Mesendoderm (in vitro differentiated cells): ENCODE data around the gene UBQLN4. TPM values are rescaled to one million over a fixed set of nuclear protein-coding genes. Genes with fewer than 3 reads are reported as not detected.

Source experiments
- DNase-seq: peaks from one replicate; pipeline ENCODE4 v3.0.0; 2013
- H2AK5ac ChIP-seq: 2 replicates; pipeline ENCODE4 v1.6.1; 2013; ENCODE audit warnings: low read length, inconsistent platforms
- H2BK120ac ChIP-seq: 2 replicates; pipeline ENCODE4 v1.6.1; 2013; ENCODE audit warnings: low read depth, mild to moderate bottlenecking, low read length, moderate library complexity, mixed read lengths
- H2BK15ac ChIP-seq: replicated peaks from 2 replicates; pipeline ENCODE4 v1.6.1; 2013; ENCODE audit warnings: low read depth, mild to moderate bottlenecking, moderate library complexity
- H2BK5ac ChIP-seq: 2 replicates; pipeline ENCODE4 v1.6.1; 2013; ENCODE audit warnings: low read length, inconsistent platforms
- H3K18ac ChIP-seq: 2 replicates; pipeline ENCODE4 v1.6.1; 2013; ENCODE audit warnings: mild to moderate bottlenecking, low read length, mixed read lengths
- H3K23ac ChIP-seq: one replicate; pipeline ENCODE4 v1.6.1; 2013; ENCODE audit warnings: low read length
- H3K27ac ChIP-seq: 2 replicates; pipeline ENCODE4 v1.5.1; 2013; ENCODE audit warnings: low read depth, mild to moderate bottlenecking, inconsistent platforms, low read length, moderate library complexity
- H3K27me3 ChIP-seq: 2 replicates; pipeline ENCODE4 v1.6.1; 2013; ENCODE audit warnings: low read length, control low read depth, mild to moderate bottlenecking, inconsistent platforms; ENCODE audit not compliant: insufficient read depth, poor library complexity
- H3K36me3 ChIP-seq: 2 replicates; pipeline ENCODE4 v1.6.1; 2013; ENCODE audit warnings: low read length, inconsistent platforms; ENCODE audit not compliant: control insufficient read depth, insufficient read depth
- H3K4ac ChIP-seq: one replicate; pipeline ENCODE4 v1.6.1; 2013; ENCODE audit warnings: low read depth, mild to moderate bottlenecking, low read length, moderate library complexity
- H3K4me1 ChIP-seq: 2 replicates; pipeline ENCODE4 v1.6.1; 2013; ENCODE audit warnings: low read depth, low read length, inconsistent platforms; ENCODE audit not compliant: control insufficient read depth
- H3K4me2 ChIP-seq: 2 replicates; pipeline ENCODE4 v1.6.1; 2013; ENCODE audit warnings: low read length
- H3K4me3 ChIP-seq: 2 replicates; pipeline ENCODE4 v1.5.1; 2013; ENCODE audit warnings: mild to moderate bottlenecking, low read length
- H3K56ac ChIP-seq: one replicate; pipeline ENCODE4 v1.6.1; 2013; ENCODE audit warnings: low read length
- H3K79me1 ChIP-seq: 2 replicates; pipeline ENCODE4 v1.6.1; 2013; ENCODE audit warnings: low read length, inconsistent platforms
- H3K79me2 ChIP-seq: 2 replicates; pipeline ENCODE4 v1.6.1; 2013; ENCODE audit warnings: mild to moderate bottlenecking, low read length; ENCODE audit not compliant: control insufficient read depth, insufficient read depth
- H3K9ac ChIP-seq: 2 replicates; pipeline ENCODE4 v1.6.1; 2013; ENCODE audit warnings: low read length, inconsistent platforms
- H4K5ac ChIP-seq: one replicate; pipeline ENCODE4 v1.6.1; 2013; ENCODE audit warnings: low read length
- H4K8ac ChIP-seq: one replicate; pipeline ENCODE4 v1.6.1; 2013; ENCODE audit warnings: low read depth, mild to moderate bottlenecking, control low read depth, low read length, moderate library complexity
- WGBS: extraction: QIAGEN DNeasy Blood & Tissue Kit; methylation state at CpG from one replicate; pipeline ENCODE4 v1.1.7; 2013; ENCODE audit warnings: low lambda C conversion rate, missing lambda C conversion rate; ENCODE audit not compliant: insufficient coverage; ENCODE audit errors: extremely low coverage; 5-methylcytosine and 5-hydroxymethylcytosine counted together
- polyA plus RNA-seq, 2 experiments: library from polyadenylated mRNA; stranded (reverse); fragments of 200-250 nt; gene quantifications; one replicate each; pipeline ENCODE4 v1.2.3, GENCODE V29; 2013

The UBQLN4 gene
- 31.9 TPM for polyA plus RNA-seq (2013, experiment 1 of 2)
- 31.5 TPM for polyA plus RNA-seq (2013, experiment 2 of 2)

GRCh38 chr1:156053768-156054499, at the start of gene UBQLN4:
Gene UBQLN4, minus strand, starts transcription at chr1:156053798. Its CDS starts 97 bp downstream, at chr1:156053701.
- Histone ChIP-seq H4K8ac (no peak within 1 kb of the TSS), H3K4me1 (peaks cover 4% of the 10 kb centered on the region), H3K27ac (peak within 1 kb of the TSS; percentile 90), H3K4ac (peak within 1 kb of the TSS; percentile 85), H3K27me3 (no peaks in the 10 kb centered on the region), H4K5ac (no peak within 1 kb of the TSS), H2AK5ac (no peak within 1 kb of the TSS), H2BK5ac (peak within 1 kb of the TSS; percentile 83), H3K18ac (peak within 1 kb of the TSS; percentile 98), H3K36me3 (no peaks in the 10 kb centered on the region), H3K4me3 (peak within 1 kb of the TSS; percentile 84), H3K4me2 (peak within 1 kb of the TSS; percentile 76), H2BK120ac (peak within 1 kb of the TSS; percentile 48), H2BK15ac (no peak within 1 kb of the TSS), H3K79me2 (peaks cover 16% of the 10 kb centered on the region), H3K79me1 (peaks cover 12% of the 10 kb centered on the region), H3K56ac (peak within 1 kb of the TSS; percentile 100), H3K9ac (peak within 1 kb of the TSS; percentile 97), H3K23ac (no peak within 1 kb of the TSS)
- DNase-seq: peak; percentile 93
- whole genome bisulfite sequencing: no CpG with 5 or more reads among the region's 49 CpGs

GRCh38 chr1:156102633-156103511, 49.3 kb upstream of the UBQLN4 start:
- Histone ChIP-seq H3K56ac (peak overlapping the region; percentile 58), H3K4ac (no peak overlapping the region), H3K79me2 (no peaks in the 10 kb centered on the region), H3K27me3 (no peaks in the 10 kb centered on the region), H2AK5ac (peak overlapping the region; percentile 79), H3K4me1 (peaks cover 35% of the 10 kb centered on the region), H3K23ac (no peak overlapping the region), H4K5ac (no peak overlapping the region), H3K36me3 (no peaks in the 10 kb centered on the region), H4K8ac (no peak overlapping the region), H3K79me1 (no peaks in the 10 kb centered on the region), H3K4me2 (no peak overlapping the region), H2BK5ac (no peak overlapping the region), H3K27ac (no peak overlapping the region), H3K18ac (no peak overlapping the region), H2BK15ac (no peak overlapping the region), H3K9ac (no peak overlapping the region), H3K4me3 (no peak overlapping the region), H2BK120ac (no peak overlapping the region)
- WGBS: no CpG with 5 or more reads among the region's 16 CpGs
- DNase-seq: no peak

- WGBS: no CpG with 5 or more reads among the region's 6 CpGs
- peaks cover 28% of the 10 kb centered on the region for H3K4me1 ChIP-seq
Observed at GRCh38 chr1:156101880-156102279, 48.3 kb upstream of the UBQLN4 start.

GRCh38 chr1:156100205-156100995, 46.8 kb upstream of the UBQLN4 start:
- peaks cover 26% of the 10 kb centered on the region for H3K4me1 ChIP-seq
- H2AK5ac ChIP-seq: no peak overlapping the region
- no peak overlapping the region for H2BK15ac ChIP-seq
- no peak overlapping the region for H4K8ac ChIP-seq
- no peak overlapping the region for H2BK120ac ChIP-seq
- no peaks in the 10 kb centered on the region for H3K79me2 ChIP-seq
- no peak overlapping the region for H4K5ac ChIP-seq
- H3K27me3 ChIP-seq: no peaks in the 10 kb centered on the region
- DNase-seq: no peak
- no peak overlapping the region for H3K23ac ChIP-seq
- no peak overlapping the region for H3K4ac ChIP-seq
- H3K27ac ChIP-seq: no peak overlapping the region
- no peak overlapping the region for H3K4me3 ChIP-seq
- H3K36me3 ChIP-seq: no peaks in the 10 kb centered on the region
- no CpG with 5 or more reads among the region's 4 CpGs for WGBS
- H3K4me2 ChIP-seq: no peak overlapping the region
- H3K79me1 ChIP-seq: peaks cover 2% of the 10 kb centered on the region
- H3K9ac ChIP-seq: no peak overlapping the region
- no peak overlapping the region for H3K18ac ChIP-seq
- no peak overlapping the region for H2BK5ac ChIP-seq
- H3K56ac ChIP-seq: no peak overlapping the region

More at GRCh38 chr1:156101880-156102279, 48.3 kb upstream of the UBQLN4 start:
- H3K27me3 ChIP-seq: no peaks in the 10 kb centered on the region
- no peak overlapping the region for H4K8ac ChIP-seq
- H3K18ac ChIP-seq: no peak overlapping the region
- DNase-seq: no peak
- H3K9ac ChIP-seq: no peak overlapping the region
- H3K4ac ChIP-seq: no peak overlapping the region
- H3K23ac ChIP-seq: no peak overlapping the region
- H3K36me3 ChIP-seq: no peaks in the 10 kb centered on the region
- no peak overlapping the region for H3K4me3 ChIP-seq
- no peak overlapping the region for H4K5ac ChIP-seq
- no peak overlapping the region for H3K56ac ChIP-seq
- no peaks in the 10 kb centered on the region for H3K79me2 ChIP-seq
- no peak overlapping the region for H2BK120ac ChIP-seq
- H2BK15ac ChIP-seq: no peak overlapping the region
- no peak overlapping the region for H2BK5ac ChIP-seq
- H3K27ac ChIP-seq: no peak overlapping the region
- H2AK5ac ChIP-seq: no peak overlapping the region
- H3K79me1 ChIP-seq: peaks cover 2% of the 10 kb centered on the region
- no peak overlapping the region for H3K4me2 ChIP-seq

- no peak overlapping the region for H2BK15ac ChIP-seq
- H3K18ac ChIP-seq: no peak overlapping the region
- H3K27ac ChIP-seq: no peak overlapping the region
- H2AK5ac ChIP-seq: no peak overlapping the region
- H3K4me3 ChIP-seq: no peak overlapping the region
- H3K4me2 ChIP-seq: no peak overlapping the region
- no peak overlapping the region for H3K4ac ChIP-seq
- H3K23ac ChIP-seq: no peak overlapping the region
- no peak overlapping the region for H3K9ac ChIP-seq
- no peak for DNase-seq
- no CpG with 5 or more reads among the region's 3 CpGs for WGBS
- no peaks in the 10 kb centered on the region for H3K79me2 ChIP-seq
- H4K8ac ChIP-seq: no peak overlapping the region
- H3K56ac ChIP-seq: no peak overlapping the region
- H3K79me1 ChIP-seq: peaks cover 2% of the 10 kb centered on the region
- no peaks in the 10 kb centered on the region for H3K36me3 ChIP-seq
- no peak overlapping the region for H2BK120ac ChIP-seq
- H2BK5ac ChIP-seq: no peak overlapping the region
- peaks cover 15% of the 10 kb centered on the region for H3K4me1 ChIP-seq
- no peak overlapping the region for H4K5ac ChIP-seq
- no peaks in the 10 kb centered on the region for H3K27me3 ChIP-seq
Observed at GRCh38 chr1:156099282-156099681, 45.7 kb upstream of the UBQLN4 start.
